HG03103 (cell line): ENCODE results near the gene VSTM2B.

Source experiments
- ATAC-seq: cut with Tn5 transposase; IDR thresholded peaks from one replicate; pipeline ENCODE4 v1.9.1; 2021; ENCODE audit warnings: low read depth; ENCODE audit not compliant: unreplicated experiment

VSTM2B gene

GRCh38 chr19:29562299-29563297 is 36.8 kb downstream of the VSTM2B start:
- no peak for ATAC-seq

GRCh38 chr19:29563486-29564101 is 37.8 kb downstream of the VSTM2B start:
- ATAC-seq, result no peak

GRCh38 chr19:29564574-29565005 is 38.8 kb downstream of the VSTM2B start:
- ATAC-seq, result no peak

GRCh38 chr19:29565171-29565570 is 39.4 kb downstream of the VSTM2B start:
- no peak for ATAC-seq

GRCh38 chr19:29566496-29567054 is 40.8 kb downstream of the VSTM2B start:
- ATAC-seq, result no peak

GRCh38 chr19:29567366-29567915 is 41.6 kb downstream of the VSTM2B start:
- ATAC-seq, result no peak

GRCh38 chr19:29568036-29569025 is 42.5 kb downstream of the VSTM2B start:
- ATAC-seq, result no peak

GRCh38 chr19:29569038-29569911 is 43.5 kb downstream of the VSTM2B start:
- no peak for ATAC-seq

GRCh38 chr19:29571181-29571580 is 45.4 kb downstream of the VSTM2B start:
- ATAC-seq, result no peak

GRCh38 chr19:29573486-29573885 is 47.7 kb downstream of the VSTM2B start:
- no peak for ATAC-seq

GRCh38 chr19:29574510-29574909 is 48.7 kb downstream of the VSTM2B start:
- no peak for ATAC-seq

- no peak for ATAC-seq
Observed at GRCh38 chr19:29576046-29576606, 50.3 kb downstream of the VSTM2B start.

- ATAC-seq, result peak; percentile 74
Observed at GRCh38 chr19:29576761-29577648, 51.2 kb downstream of the VSTM2B start.

GRCh38 chr19:29577649-29577963 is 51.8 kb downstream of the VSTM2B start:
- ATAC-seq, result no peak

- no peak for ATAC-seq
Observed at GRCh38 chr19:29578349-29578748, 52.6 kb downstream of the VSTM2B start.

- ATAC-seq, result no peak
Observed at GRCh38 chr19:29579308-29579910, 53.6 kb downstream of the VSTM2B start.

GRCh38 chr19:29581398-29581797 is 55.6 kb downstream of the VSTM2B start:
- ATAC-seq, result no peak
